Liver (tissue), 9 donors: Measurements from ENCODE around the gene OTOF. TPM values are rescaled to one million over a fixed set of nuclear protein-coding genes. Genes with fewer than 3 reads are reported as not detected.

Experiments used
- DNase-seq: peaks from one replicate; pipeline ENCODE4 v3.0.0-alpha.2; 2017; ENCODE audit warnings: low spot score
- H3K27ac ChIP-seq, 2 donors: one replicate each; pipeline ENCODE4 v1.7.0; 2013; ENCODE audit warnings: inconsistent platforms in 2 of 2, low read length in 2 of 2, control low read depth in 1 of 2, low read depth in 1 of 2, mild to moderate bottlenecking in 1 of 2
- H3K27me3 ChIP-seq, 4 donors: one replicate each; pipeline versions ENCODE4 v1.6.1 to v1.7.0; 2013; ENCODE audit warnings: low read length in 3 of 4, inconsistent platforms in 1 of 4, mild to moderate bottlenecking in 1 of 4, moderate library complexity in 1 of 4; ENCODE audit not compliant: control insufficient read depth in 4 of 4, insufficient read depth in 4 of 4
- H3K36me3 ChIP-seq, 4 donors: one replicate each; pipeline versions ENCODE4 v1.6.1 to v1.7.0; 2013; ENCODE audit warnings: low read length in 3 of 4, mild to moderate bottlenecking in 3 of 4, low read depth in 1 of 4, moderate library complexity in 1 of 4; ENCODE audit not compliant: control insufficient read depth in 4 of 4, insufficient read depth in 3 of 4
- H3K4me1 ChIP-seq, 4 donors: one replicate each; pipeline versions ENCODE4 v1.6.1 to v1.7.0; 2013; ENCODE audit warnings: low read length in 3 of 4, mild to moderate bottlenecking in 3 of 4, moderate library complexity in 1 of 4; ENCODE audit not compliant: control insufficient read depth in 4 of 4, insufficient read depth in 4 of 4
- H3K4me3 ChIP-seq, 3 donors: one replicate each; pipeline versions ENCODE4 v1.6.1 to v1.7.0; 2013; ENCODE audit warnings: low read length in 3 of 3, control low read depth in 1 of 3, low read depth in 1 of 3, mild to moderate bottlenecking in 1 of 3
- H3K9ac ChIP-seq, 2 donors: one replicate each; pipeline ENCODE4 v1.7.0; 2013; ENCODE audit warnings: low read length in 2 of 2, mild to moderate bottlenecking in 2 of 2, moderate library complexity in 2 of 2, control low read depth in 1 of 2, low read depth in 1 of 2
- H3K9me3 ChIP-seq, 4 donors: one replicate each; pipeline versions ENCODE4 v1.6.1 to v1.7.0; 2013; ENCODE audit warnings: low read length in 3 of 4; ENCODE audit not compliant: control insufficient read depth in 4 of 4
- EGR1 ChIP-seq, 2 donors: IDR thresholded peaks; 2 replicates each; pipeline ENCODE4 v1.6.1; 2016 to 2018; ENCODE audit warnings: antibody characterized with exemption in 2 of 2, low read depth in 2 of 2
- FOXA1 ChIP-seq: IDR thresholded peaks from 2 replicates; pipeline ENCODE4 v1.6.1; 2016; ENCODE audit warnings: antibody characterized with exemption
- FOXA2 ChIP-seq: IDR thresholded peaks from 2 replicates; pipeline ENCODE4 v1.6.1; 2016; ENCODE audit warnings: antibody characterized with exemption
- GABPA ChIP-seq, 2 donors: IDR thresholded peaks in 1 of 2; conservative IDR thresholded peaks in 1 of 2; 2 replicates each; pipeline ENCODE4 v1.6.1; 2016; ENCODE audit warnings: antibody characterized with exemption in 2 of 2, mild to moderate bottlenecking in 1 of 2, moderate library complexity in 1 of 2
- HNF4A ChIP-seq, 2 donors: conservative IDR thresholded peaks; 2 replicates each; pipeline ENCODE4 v1.6.1; 2016; ENCODE audit warnings: antibody characterized with exemption in 2 of 2, mild to moderate bottlenecking in 2 of 2
- HNF4G ChIP-seq: IDR thresholded peaks from 2 replicates; pipeline ENCODE4 v1.6.1; 2016; ENCODE audit warnings: antibody characterized with exemption
- JUND ChIP-seq, 2 donors: IDR thresholded peaks; 2 replicates each; pipeline ENCODE4 v1.6.1; 2016; ENCODE audit warnings: antibody characterized with exemption in 2 of 2
- RXRA ChIP-seq, 2 donors: IDR thresholded peaks; 2 replicates each; pipeline ENCODE4 v1.6.1; 2017 to 2018; ENCODE audit warnings: antibody characterized with exemption in 2 of 2, mild to moderate bottlenecking in 1 of 2
- SP1 ChIP-seq: IDR thresholded peaks from 2 replicates; pipeline ENCODE4 v1.6.1; 2018; ENCODE audit warnings: antibody characterized with exemption, mild to moderate bottlenecking
- YY1 ChIP-seq: IDR thresholded peaks from 2 replicates; pipeline ENCODE4 v1.6.1; 2016; ENCODE audit warnings: antibody characterized with exemption, mild to moderate bottlenecking
- WGBS: extraction: QIAGEN DNeasy Blood & Tissue Kit; methylation state at CpG from one replicate; pipeline ENCODE4 v1.1.7; 2013; 5-methylcytosine and 5-hydroxymethylcytosine counted together
- polyA plus RNA-seq, 2 donors: library from polyadenylated mRNA; stranded (reverse) in 1 of 2; unstranded in 1 of 2; fragments of 200-250 nt in 1 of 2; fragments of >200 nt in 1 of 2; fragmentation: Nextera tagmentation in 1 of 2; extraction: Ambion mirVana in 1 of 2; gene quantifications; one replicate each; pipeline versions ENCODE4 v1.2.1 to v1.2.3, GENCODE V29; 2013 to 2015
- total RNA-seq, 2 donors: library from RNA; depleted of rRNA; stranded (reverse); fragments of >200 nt; gene quantifications; one replicate each; pipeline ENCODE4 v1.2.3, GENCODE V29; 2014
- TF ChIP-seq, protein P1 (sequence below): IDR thresholded peaks from 2 replicates; pipeline ENCODE4 v1.6.1; 2016; ENCODE audit warnings: antibody characterized with exemption
- TF ChIP-seq, protein P2 (sequence below): IDR thresholded peaks from 2 replicates; pipeline ENCODE4 v1.6.1; 2016; ENCODE audit warnings: antibody characterized with exemption, mild to moderate bottlenecking
- TF ChIP-seq, protein P3 (sequence below): fragments of 150-350 bp; IDR thresholded peaks from 2 replicates; pipeline ENCODE4 v1.5.1; 2017; ENCODE audit warnings: improper control_type of control experiment, low read depth, low read length; ENCODE audit not compliant: missing input control
- TF ChIP-seq, protein P4 (sequence below): IDR thresholded peaks from 2 replicates; pipeline ENCODE4 v1.6.1; 2016; ENCODE audit warnings: antibody characterized with exemption
- TF ChIP-seq, protein P5 (sequence below): IDR thresholded peaks from 2 replicates; pipeline ENCODE4 v1.6.1; 2016; ENCODE audit warnings: antibody characterized with exemption
- donor health status: healthy.
- donor health status: healthy.
- donor health status: healthy.
- donor health status: healthy.
- donor health status: healthy.

The OTOF gene
- total and polyA plus RNA-seq, 4 donors = 0.06 to 0.28 (median 0.07) TPM; not detected in 1

DNA sequence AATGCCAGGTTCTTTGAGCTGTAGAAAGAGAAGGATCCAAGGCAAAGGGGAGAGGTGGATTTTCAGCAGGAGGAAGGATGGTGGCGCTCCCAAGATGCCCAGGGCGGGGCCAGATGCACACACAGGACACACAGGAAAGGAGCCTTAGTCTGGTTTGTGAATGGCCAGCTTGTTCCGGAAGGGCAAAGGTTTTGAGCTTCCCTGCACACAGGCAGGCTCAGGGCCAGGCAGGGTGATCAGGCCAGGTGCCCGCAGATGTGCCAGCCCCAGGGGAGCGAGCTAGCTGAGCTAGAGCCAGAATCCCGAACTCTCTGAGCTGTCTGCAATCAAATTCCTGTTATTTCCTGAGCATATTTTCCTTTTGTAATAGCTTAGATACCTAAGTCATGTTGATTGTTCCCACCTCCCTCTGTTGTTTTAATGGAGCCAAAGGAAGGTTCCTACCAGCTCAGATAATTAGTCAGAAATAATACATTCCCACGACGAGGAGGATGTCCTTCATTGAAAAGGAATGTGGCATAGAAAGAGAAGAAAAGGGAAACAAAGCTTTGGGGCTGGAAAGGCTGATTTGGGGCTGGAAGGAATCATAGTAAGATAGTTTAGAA is 13.7 kb upstream of the OTOF start:
- Histone ChIP-seq H3K36me3 (no peaks in the 10 kb centered on the region), H3K4me1 (peaks cover 0 to 14% (median 8%) of the 10 kb centered on the region in 4 donors), H3K27ac (no peak overlapping the region), H3K27me3 (no peaks in the 10 kb centered on the region), H3K9ac (no peak overlapping the region), H3K9me3 (no peaks in the 10 kb centered on the region), H3K4me3 (no peak overlapping the region)
- WGBS = 49% methylated on average over 8 of the region's 8 CpGs
- TF ChIP-seq HNF4A (conservative IDR thresholded peaks at IDR 0.05) (peak; percentile 85 to 95), YY1 (no peak), SP1 (peak; percentile 74), FOXA1 (peak; percentile 19), GABPA (IDR thresholded peaks at IDR 0.05 in 1 of 2, conservative IDR thresholded peaks at IDR 0.05 in 1 of 2) (peak in 1 of 2 donors; percentile 71), HNF4G (peak; percentile 44), RXRA (IDR thresholded peaks at IDR 0.05) (peak; percentile 42 to 90), EGR1 (IDR thresholded peaks at IDR 0.05; ENCODE audit: low read depth in 2 of 2) (peak in 1 of 2 donors; percentile 94), FOXA2 (peak; percentile 27), JUND (IDR thresholded peaks at IDR 0.05) (peak in 1 of 2 donors; percentile 3)
- TF ChIP-seq, protein P1, sequence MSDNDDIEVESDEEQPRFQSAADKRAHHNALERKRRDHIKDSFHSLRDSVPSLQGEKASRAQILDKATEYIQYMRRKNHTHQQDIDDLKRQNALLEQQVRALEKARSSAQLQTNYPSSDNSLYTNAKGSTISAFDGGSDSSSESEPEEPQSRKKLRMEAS = peak; percentile 99
- TF ChIP-seq, protein P2, sequence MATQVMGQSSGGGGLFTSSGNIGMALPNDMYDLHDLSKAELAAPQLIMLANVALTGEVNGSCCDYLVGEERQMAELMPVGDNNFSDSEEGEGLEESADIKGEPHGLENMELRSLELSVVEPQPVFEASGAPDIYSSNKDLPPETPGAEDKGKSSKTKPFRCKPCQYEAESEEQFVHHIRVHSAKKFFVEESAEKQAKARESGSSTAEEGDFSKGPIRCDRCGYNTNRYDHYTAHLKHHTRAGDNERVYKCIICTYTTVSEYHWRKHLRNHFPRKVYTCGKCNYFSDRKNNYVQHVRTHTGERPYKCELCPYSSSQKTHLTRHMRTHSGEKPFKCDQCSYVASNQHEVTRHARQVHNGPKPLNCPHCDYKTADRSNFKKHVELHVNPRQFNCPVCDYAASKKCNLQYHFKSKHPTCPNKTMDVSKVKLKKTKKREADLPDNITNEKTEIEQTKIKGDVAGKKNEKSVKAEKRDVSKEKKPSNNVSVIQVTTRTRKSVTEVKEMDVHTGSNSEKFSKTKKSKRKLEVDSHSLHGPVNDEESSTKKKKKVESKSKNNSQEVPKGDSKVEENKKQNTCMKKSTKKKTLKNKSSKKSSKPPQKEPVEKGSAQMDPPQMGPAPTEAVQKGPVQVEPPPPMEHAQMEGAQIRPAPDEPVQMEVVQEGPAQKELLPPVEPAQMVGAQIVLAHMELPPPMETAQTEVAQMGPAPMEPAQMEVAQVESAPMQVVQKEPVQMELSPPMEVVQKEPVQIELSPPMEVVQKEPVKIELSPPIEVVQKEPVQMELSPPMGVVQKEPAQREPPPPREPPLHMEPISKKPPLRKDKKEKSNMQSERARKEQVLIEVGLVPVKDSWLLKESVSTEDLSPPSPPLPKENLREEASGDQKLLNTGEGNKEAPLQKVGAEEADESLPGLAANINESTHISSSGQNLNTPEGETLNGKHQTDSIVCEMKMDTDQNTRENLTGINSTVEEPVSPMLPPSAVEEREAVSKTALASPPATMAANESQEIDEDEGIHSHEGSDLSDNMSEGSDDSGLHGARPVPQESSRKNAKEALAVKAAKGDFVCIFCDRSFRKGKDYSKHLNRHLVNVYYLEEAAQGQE = peak; percentile 67
- TF ChIP-seq, protein P3, sequence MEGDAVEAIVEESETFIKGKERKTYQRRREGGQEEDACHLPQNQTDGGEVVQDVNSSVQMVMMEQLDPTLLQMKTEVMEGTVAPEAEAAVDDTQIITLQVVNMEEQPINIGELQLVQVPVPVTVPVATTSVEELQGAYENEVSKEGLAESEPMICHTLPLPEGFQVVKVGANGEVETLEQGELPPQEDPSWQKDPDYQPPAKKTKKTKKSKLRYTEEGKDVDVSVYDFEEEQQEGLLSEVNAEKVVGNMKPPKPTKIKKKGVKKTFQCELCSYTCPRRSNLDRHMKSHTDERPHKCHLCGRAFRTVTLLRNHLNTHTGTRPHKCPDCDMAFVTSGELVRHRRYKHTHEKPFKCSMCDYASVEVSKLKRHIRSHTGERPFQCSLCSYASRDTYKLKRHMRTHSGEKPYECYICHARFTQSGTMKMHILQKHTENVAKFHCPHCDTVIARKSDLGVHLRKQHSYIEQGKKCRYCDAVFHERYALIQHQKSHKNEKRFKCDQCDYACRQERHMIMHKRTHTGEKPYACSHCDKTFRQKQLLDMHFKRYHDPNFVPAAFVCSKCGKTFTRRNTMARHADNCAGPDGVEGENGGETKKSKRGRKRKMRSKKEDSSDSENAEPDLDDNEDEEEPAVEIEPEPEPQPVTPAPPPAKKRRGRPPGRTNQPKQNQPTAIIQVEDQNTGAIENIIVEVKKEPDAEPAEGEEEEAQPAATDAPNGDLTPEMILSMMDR = no peak
- TF ChIP-seq, protein P4, sequence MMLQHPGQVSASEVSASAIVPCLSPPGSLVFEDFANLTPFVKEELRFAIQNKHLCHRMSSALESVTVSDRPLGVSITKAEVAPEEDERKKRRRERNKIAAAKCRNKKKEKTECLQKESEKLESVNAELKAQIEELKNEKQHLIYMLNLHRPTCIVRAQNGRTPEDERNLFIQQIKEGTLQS = no peak
- DNase-seq = no peak

DNA sequence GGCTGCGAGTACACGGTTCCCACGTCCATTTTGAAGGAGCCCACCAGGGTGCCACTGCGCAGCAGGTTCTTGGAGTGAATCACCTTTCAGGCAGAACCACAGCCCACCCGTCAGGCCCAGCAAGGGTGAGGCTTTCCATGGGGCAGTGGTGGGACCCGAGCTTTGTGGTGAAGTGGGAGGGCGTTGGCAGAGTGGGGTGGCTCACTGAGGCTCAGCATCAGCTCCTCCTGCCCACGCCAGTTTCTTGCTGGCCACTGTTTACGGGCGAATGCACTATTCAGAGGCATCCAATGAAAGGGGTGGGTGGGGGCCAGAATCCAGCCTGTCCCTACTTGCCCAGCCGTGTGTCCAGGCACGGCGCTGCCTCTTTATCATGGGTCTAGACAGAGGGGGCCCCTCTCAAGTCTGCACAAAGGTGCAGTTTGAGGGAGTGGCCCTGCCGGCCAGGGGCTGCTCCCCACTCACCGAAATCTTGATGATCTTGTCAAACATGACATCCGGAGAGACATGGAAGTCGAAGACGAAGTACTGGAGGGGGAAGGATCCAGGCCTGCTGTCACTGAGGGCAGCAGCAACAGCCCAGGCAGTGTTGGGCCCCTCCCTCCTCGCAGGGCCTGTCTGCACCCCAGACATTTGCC is 11.4 kb upstream of the OTOF start:
- DNase-seq = no peak
- Histone ChIP-seq H3K4me1 (peaks cover 0 to 22% (median 10%) of the 10 kb centered on the region in 4 donors), H3K27me3 (no peaks in the 10 kb centered on the region), H3K4me3 (no peak overlapping the region), H3K36me3 (no peaks in the 10 kb centered on the region), H3K9ac (no peak overlapping the region), H3K9me3 (no peaks in the 10 kb centered on the region), H3K27ac (no peak overlapping the region)
- TF ChIP-seq, protein P5, sequence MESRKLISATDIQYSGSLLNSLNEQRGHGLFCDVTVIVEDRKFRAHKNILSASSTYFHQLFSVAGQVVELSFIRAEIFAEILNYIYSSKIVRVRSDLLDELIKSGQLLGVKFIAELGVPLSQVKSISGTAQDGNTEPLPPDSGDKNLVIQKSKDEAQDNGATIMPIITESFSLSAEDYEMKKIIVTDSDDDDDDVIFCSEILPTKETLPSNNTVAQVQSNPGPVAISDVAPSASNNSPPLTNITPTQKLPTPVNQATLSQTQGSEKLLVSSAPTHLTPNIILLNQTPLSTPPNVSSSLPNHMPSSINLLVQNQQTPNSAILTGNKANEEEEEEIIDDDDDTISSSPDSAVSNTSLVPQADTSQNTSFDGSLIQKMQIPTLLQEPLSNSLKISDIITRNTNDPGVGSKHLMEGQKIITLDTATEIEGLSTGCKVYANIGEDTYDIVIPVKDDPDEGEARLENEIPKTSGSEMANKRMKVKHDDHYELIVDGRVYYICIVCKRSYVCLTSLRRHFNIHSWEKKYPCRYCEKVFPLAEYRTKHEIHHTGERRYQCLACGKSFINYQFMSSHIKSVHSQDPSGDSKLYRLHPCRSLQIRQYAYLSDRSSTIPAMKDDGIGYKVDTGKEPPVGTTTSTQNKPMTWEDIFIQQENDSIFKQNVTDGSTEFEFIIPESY = no peak
- TF ChIP-seq, protein P1 = no peak
- TF ChIP-seq HNF4G (no peak), HNF4A (conservative IDR thresholded peaks at IDR 0.05) (no peak), SP1 (no peak), EGR1 (IDR thresholded peaks at IDR 0.05; ENCODE audit: low read depth in 2 of 2) (no peak), FOXA2 (no peak), RXRA (IDR thresholded peaks at IDR 0.05) (no peak)
- TF ChIP-seq, protein P2 = no peak
- TF ChIP-seq, protein P4 = no peak
- 93% methylated on average over 19 of the region's 19 CpGs for WGBS
